ENCODE measurements around the gene PPP1R1B. TPM values are rescaled to one million over a fixed set of nuclear protein-coding genes. Genes with fewer than 3 reads are reported as not detected.

Gene PPP1R1B
- total and polyA plus RNA-seq, 9 of the 15 experiments (the other 6 are each of a cell fraction or from before 2014, with no cell fraction given): 0.07 to 0.18 (median 0.10) TPM; not detected in 4

GRCh38 chr17:39636927-39637736 is 10.4 kb downstream of the PPP1R1B start, which contains the start of gene STARD3 (continued):
- TF ChIP-seq BCLAF1 (IDR thresholded peaks at IDR 0.05; ENCODE audit: borderline replicate concordance in 1 of 2, control insufficient read depth in 1 of 2, low read depth in 2 of 2, low read length in 1 of 2): 0 out of 4 replicates have a peak, but pooled peaks of 1 of the 2 experiments have one; percentile 62
- no peak for TF ChIP-seq ZMIZ1 (IDR thresholded peaks at IDR 0.05; ENCODE audit: low read depth in 2 of 2, low read length in 2 of 2)
- TF ChIP-seq ZSCAN29 (IDR thresholded peaks at IDR 0.05): 0 out of 2 replicates have a peak, but pooled peaks have one; percentile 55
- peak; percentile 67; the same call in 1 of the 2 replicates for TF ChIP-seq TOE1 (IDR thresholded peaks at IDR 0.05; ENCODE audit: borderline replicate concordance)
- TF ChIP-seq TOE1 (CRISPR knock-in tag; IDR thresholded peaks at IDR 0.05; ENCODE audit: borderline replicate concordance, low read depth): no peak
- peak; percentile 48; the same call in 1 of the 2 replicates for TF ChIP-seq THAP12 (CRISPR knock-in tag; IDR thresholded peaks at IDR 0.05)
- peak; percentile 66 for TF ChIP-seq POLR2B (IDR thresholded peaks at IDR 0.05; ENCODE audit: low read depth, partially characterized antibody)
- no peak for TF ChIP-seq SMARCE1 (IDR thresholded peaks at IDR 0.05)
- no peak for TF ChIP-seq ZNF282 (CRISPR knock-in tag; IDR thresholded peaks at IDR 0.05)
- peak; percentile 85 for TF ChIP-seq EP400 (IDR thresholded peaks at IDR 0.05)
- peak; percentile 96 for TF ChIP-seq CXXC5 (CRISPR knock-in tag; IDR thresholded peaks at IDR 0.05)
- peak; percentile 47 for TF ChIP-seq TBP (optimal IDR thresholded peaks at IDR 0.05; ENCODE audit: low read depth, low read length)
- no peak for TF ChIP-seq DNMT1 (IDR thresholded peaks at IDR 0.05)
- TF ChIP-seq SIX5 (IDR thresholded peaks at IDR 0.05; ENCODE audit: borderline replicate concordance in 1 of 2, insufficient read depth in 1 of 2, low read depth in 1 of 2, low read length in 2 of 2): peak in 1 of 2 experiments; percentile 39; a peak in 1 of 4 replicates
- 0 out of 2 replicates have a peak, but pooled peaks have one; percentile 12 for TF ChIP-seq EP300 (IDR thresholded peaks at IDR 0.05; ENCODE audit: low read length)
- no peak for TF ChIP-seq ZNF280B (CRISPR knock-in tag; IDR thresholded peaks at IDR 0.05)
